Measurements from ENCODE around the gene UCP2. TPM values are rescaled to one million over a fixed set of nuclear protein-coding genes. Genes with fewer than 3 reads are reported as not detected.

UCP2 gene
- total and polyA plus RNA-seq, 9 of the 15 experiments (the other 6 are each of a cell fraction or from before 2014, with no cell fraction given) = 19.2 to 216 (median 87.9) TPM

DNA sequence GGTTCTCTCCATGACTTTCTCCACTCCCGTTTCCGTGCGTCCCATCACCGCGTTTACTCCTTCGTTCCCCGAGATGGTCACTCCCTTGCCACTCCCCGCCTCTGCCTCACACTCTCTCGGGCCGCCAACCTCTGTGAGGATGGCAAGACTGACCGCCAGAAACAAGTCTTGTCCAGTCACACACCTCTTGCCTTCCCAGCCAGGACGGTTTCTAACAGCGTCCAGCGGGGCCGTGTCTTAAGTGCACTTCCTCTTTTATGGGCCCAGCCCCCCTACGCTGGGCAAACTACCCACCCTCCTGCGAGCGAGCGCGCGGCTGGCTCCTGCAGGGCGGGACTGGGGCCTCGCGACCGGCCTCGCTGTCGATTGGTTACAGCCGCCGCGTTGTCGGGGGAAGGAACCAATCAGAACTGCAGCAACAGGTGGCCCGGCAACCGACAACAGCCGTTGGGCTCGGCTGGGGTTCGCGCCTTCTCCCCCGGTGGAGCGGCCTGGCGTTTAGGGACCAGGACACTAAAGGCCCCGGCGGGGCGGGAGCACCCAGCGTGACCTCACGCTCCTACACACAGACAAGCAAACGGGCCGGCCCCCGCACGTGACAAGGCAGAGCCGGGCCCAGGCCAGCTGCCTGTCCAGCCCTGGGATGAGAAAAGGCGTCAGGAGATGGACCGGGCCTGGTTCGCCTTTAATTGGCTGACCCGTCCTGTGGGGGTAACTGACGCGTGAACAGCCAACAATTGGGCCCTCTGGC is 522 bp upstream of the UCP2 start (continued):
- TF ChIP-seq RAD51 (IDR thresholded peaks at IDR 0.05; ENCODE audit: borderline replicate concordance, low read depth) (peak; percentile 93), SMARCB1 (IDR thresholded peaks at IDR 0.05; ENCODE audit: insufficient read length, low read depth) (no peak), ZNF175 (CRISPR knock-in tag; IDR thresholded peaks at IDR 0.05; ENCODE audit: low read depth) (peak; percentile 73; the same call in 1 of the 2 replicates), CSDE1 (IDR thresholded peaks at IDR 0.05) (no peak), ZNF24 (IDR thresholded peaks at IDR 0.05) (peak; percentile 7; the same call in 1 of the 2 replicates), KDM4B (IDR thresholded peaks at IDR 0.05; ENCODE audit: borderline replicate concordance in 2 of 2, low read depth in 1 of 2) (peak in 1 of 2 experiments; percentile 80; a peak in 2 of 4 replicates), FOXK1 (CRISPR knock-in tag; IDR thresholded peaks at IDR 0.05; ENCODE audit: borderline replicate concordance) (no peak)
- TF ChIP-seq, protein P1, sequence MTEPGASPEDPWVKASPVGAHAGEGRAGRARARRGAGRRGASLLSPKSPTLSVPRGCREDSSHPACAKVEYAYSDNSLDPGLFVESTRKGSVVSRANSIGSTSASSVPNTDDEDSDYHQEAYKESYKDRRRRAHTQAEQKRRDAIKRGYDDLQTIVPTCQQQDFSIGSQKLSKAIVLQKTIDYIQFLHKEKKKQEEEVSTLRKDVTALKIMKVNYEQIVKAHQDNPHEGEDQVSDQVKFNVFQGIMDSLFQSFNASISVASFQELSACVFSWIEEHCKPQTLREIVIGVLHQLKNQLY (CRISPR knock-in tag; conservative IDR thresholded peaks at IDR 0.05) = 0 out of 4 replicates have a peak, but pooled peaks have one; percentile 22 to 67
- TF ChIP-seq, protein P2, sequence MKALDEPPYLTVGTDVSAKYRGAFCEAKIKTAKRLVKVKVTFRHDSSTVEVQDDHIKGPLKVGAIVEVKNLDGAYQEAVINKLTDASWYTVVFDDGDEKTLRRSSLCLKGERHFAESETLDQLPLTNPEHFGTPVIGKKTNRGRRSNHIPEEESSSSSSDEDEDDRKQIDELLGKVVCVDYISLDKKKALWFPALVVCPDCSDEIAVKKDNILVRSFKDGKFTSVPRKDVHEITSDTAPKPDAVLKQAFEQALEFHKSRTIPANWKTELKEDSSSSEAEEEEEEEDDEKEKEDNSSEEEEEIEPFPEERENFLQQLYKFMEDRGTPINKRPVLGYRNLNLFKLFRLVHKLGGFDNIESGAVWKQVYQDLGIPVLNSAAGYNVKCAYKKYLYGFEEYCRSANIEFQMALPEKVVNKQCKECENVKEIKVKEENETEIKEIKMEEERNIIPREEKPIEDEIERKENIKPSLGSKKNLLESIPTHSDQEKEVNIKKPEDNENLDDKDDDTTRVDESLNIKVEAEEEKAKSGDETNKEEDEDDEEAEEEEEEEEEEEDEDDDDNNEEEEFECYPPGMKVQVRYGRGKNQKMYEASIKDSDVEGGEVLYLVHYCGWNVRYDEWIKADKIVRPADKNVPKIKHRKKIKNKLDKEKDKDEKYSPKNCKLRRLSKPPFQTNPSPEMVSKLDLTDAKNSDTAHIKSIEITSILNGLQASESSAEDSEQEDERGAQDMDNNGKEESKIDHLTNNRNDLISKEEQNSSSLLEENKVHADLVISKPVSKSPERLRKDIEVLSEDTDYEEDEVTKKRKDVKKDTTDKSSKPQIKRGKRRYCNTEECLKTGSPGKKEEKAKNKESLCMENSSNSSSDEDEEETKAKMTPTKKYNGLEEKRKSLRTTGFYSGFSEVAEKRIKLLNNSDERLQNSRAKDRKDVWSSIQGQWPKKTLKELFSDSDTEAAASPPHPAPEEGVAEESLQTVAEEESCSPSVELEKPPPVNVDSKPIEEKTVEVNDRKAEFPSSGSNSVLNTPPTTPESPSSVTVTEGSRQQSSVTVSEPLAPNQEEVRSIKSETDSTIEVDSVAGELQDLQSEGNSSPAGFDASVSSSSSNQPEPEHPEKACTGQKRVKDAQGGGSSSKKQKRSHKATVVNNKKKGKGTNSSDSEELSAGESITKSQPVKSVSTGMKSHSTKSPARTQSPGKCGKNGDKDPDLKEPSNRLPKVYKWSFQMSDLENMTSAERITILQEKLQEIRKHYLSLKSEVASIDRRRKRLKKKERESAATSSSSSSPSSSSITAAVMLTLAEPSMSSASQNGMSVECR (CRISPR knock-in tag; IDR thresholded peaks at IDR 0.05) = peak; percentile 53
- TF ChIP-seq, protein P3, sequence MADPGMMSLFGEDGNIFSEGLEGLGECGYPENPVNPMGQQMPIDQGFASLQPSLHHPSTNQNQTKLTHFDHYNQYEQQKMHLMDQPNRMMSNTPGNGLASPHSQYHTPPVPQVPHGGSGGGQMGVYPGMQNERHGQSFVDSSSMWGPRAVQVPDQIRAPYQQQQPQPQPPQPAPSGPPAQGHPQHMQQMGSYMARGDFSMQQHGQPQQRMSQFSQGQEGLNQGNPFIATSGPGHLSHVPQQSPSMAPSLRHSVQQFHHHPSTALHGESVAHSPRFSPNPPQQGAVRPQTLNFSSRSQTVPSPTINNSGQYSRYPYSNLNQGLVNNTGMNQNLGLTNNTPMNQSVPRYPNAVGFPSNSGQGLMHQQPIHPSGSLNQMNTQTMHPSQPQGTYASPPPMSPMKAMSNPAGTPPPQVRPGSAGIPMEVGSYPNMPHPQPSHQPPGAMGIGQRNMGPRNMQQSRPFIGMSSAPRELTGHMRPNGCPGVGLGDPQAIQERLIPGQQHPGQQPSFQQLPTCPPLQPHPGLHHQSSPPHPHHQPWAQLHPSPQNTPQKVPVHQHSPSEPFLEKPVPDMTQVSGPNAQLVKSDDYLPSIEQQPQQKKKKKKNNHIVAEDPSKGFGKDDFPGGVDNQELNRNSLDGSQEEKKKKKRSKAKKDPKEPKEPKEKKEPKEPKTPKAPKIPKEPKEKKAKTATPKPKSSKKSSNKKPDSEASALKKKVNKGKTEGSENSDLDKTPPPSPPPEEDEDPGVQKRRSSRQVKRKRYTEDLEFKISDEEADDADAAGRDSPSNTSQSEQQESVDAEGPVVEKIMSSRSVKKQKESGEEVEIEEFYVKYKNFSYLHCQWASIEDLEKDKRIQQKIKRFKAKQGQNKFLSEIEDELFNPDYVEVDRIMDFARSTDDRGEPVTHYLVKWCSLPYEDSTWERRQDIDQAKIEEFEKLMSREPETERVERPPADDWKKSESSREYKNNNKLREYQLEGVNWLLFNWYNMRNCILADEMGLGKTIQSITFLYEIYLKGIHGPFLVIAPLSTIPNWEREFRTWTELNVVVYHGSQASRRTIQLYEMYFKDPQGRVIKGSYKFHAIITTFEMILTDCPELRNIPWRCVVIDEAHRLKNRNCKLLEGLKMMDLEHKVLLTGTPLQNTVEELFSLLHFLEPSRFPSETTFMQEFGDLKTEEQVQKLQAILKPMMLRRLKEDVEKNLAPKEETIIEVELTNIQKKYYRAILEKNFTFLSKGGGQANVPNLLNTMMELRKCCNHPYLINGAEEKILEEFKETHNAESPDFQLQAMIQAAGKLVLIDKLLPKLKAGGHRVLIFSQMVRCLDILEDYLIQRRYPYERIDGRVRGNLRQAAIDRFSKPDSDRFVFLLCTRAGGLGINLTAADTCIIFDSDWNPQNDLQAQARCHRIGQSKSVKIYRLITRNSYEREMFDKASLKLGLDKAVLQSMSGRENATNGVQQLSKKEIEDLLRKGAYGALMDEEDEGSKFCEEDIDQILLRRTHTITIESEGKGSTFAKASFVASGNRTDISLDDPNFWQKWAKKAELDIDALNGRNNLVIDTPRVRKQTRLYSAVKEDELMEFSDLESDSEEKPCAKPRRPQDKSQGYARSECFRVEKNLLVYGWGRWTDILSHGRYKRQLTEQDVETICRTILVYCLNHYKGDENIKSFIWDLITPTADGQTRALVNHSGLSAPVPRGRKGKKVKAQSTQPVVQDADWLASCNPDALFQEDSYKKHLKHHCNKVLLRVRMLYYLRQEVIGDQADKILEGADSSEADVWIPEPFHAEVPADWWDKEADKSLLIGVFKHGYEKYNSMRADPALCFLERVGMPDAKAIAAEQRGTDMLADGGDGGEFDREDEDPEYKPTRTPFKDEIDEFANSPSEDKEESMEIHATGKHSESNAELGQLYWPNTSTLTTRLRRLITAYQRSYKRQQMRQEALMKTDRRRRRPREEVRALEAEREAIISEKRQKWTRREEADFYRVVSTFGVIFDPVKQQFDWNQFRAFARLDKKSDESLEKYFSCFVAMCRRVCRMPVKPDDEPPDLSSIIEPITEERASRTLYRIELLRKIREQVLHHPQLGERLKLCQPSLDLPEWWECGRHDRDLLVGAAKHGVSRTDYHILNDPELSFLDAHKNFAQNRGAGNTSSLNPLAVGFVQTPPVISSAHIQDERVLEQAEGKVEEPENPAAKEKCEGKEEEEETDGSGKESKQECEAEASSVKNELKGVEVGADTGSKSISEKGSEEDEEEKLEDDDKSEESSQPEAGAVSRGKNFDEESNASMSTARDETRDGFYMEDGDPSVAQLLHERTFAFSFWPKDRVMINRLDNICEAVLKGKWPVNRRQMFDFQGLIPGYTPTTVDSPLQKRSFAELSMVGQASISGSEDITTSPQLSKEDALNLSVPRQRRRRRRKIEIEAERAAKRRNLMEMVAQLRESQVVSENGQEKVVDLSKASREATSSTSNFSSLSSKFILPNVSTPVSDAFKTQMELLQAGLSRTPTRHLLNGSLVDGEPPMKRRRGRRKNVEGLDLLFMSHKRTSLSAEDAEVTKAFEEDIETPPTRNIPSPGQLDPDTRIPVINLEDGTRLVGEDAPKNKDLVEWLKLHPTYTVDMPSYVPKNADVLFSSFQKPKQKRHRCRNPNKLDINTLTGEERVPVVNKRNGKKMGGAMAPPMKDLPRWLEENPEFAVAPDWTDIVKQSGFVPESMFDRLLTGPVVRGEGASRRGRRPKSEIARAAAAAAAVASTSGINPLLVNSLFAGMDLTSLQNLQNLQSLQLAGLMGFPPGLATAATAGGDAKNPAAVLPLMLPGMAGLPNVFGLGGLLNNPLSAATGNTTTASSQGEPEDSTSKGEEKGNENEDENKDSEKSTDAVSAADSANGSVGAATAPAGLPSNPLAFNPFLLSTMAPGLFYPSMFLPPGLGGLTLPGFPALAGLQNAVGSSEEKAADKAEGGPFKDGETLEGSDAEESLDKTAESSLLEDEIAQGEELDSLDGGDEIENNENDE (IDR thresholded peaks at IDR 0.05; ENCODE audit: low read depth, low read length) = no peak

All from K562 (cell line).